GM21723 (cell line): ENCODE measurements around the gene VMP1.
"Not testable (repeated sequence)": the region's sequence is repeated elsewhere in the genome, so short reads cannot be mapped to it uniquely, and the experiment has no call there.

Experiments
- ATAC-seq: cut with Tn5 transposase; IDR thresholded peaks from one replicate; pipeline ENCODE4 v1.9.1; 2021; ENCODE audit warnings: mild to moderate bottlenecking, moderate library complexity; ENCODE audit not compliant: unreplicated experiment

The VMP1 gene

GRCh38 chr17:59775786-59776350 lies 68.4 kb downstream of the VMP1 start:
- ATAC-seq = no peak

- no peak for ATAC-seq
Measured at GRCh38 chr17:59776577-59776976, 69.1 kb downstream of the VMP1 start.

- no peak for ATAC-seq
Measured at GRCh38 chr17:59777033-59777432, 69.6 kb downstream of the VMP1 start.

- ATAC-seq = no peak
Measured at GRCh38 chr17:59778996-59779395, 71.5 kb downstream of the VMP1 start.

GRCh38 chr17:59779521-59779920 lies 72.1 kb downstream of the VMP1 start:
- no peak for ATAC-seq

- not testable (repeated sequence) for ATAC-seq
Measured at GRCh38 chr17:59780548-59780947, 73.1 kb downstream of the VMP1 start.

GRCh38 chr17:59783221-59784047 lies 76.0 kb downstream of the VMP1 start:
- no peak for ATAC-seq

- no peak for ATAC-seq
Measured at GRCh38 chr17:59785091-59785799, 77.8 kb downstream of the VMP1 start.

- no peak for ATAC-seq
Measured at GRCh38 chr17:59786213-59786535, 78.7 kb downstream of the VMP1 start.

- peak; percentile 92 for ATAC-seq
Measured at GRCh38 chr17:59786536-59787319, 79.3 kb downstream of the VMP1 start.

GRCh38 chr17:59789849-59790248 lies 82.4 kb downstream of the VMP1 start:
- not testable (repeated sequence) for ATAC-seq

- not testable (repeated sequence) for ATAC-seq
Measured at GRCh38 chr17:59790418-59790817, 83.0 kb downstream of the VMP1 start.

- ATAC-seq = no peak
Measured at GRCh38 chr17:59790910-59791309, 83.5 kb downstream of the VMP1 start.

GRCh38 chr17:59791603-59792457 lies 84.4 kb downstream of the VMP1 start:
- no peak for ATAC-seq

- not testable (repeated sequence) for ATAC-seq
Measured at GRCh38 chr17:59792458-59792823, 85.0 kb downstream of the VMP1 start.

- ATAC-seq = no peak
Measured at GRCh38 chr17:59793205-59793604, 85.8 kb downstream of the VMP1 start.

GRCh38 chr17:59796138-59796537 lies 88.7 kb downstream of the VMP1 start:
- ATAC-seq = no peak

GRCh38 chr17:59796785-59797205 lies 89.3 kb downstream of the VMP1 start:
- no peak for ATAC-seq

- no peak for ATAC-seq
Measured at GRCh38 chr17:59798111-59798510, 90.7 kb downstream of the VMP1 start.

- no peak for ATAC-seq
Measured at GRCh38 chr17:59800530-59800942, 93.1 kb downstream of the VMP1 start.
